ENCODE measurements around the gene LDAH. TPM values are rescaled to one million over a fixed set of nuclear protein-coding genes. Genes with fewer than 3 reads are reported as not detected.

The LDAH gene
- total and polyA plus RNA-seq, 10 of the 15 experiments (the other 5 are each of a cell fraction or from before 2014, with no cell fraction given) = 17.9 to 44.7 (median 30.0) TPM

GRCh38 chr2:20635675-20636584 lies 187.0 kb downstream of the LDAH start (continued):
- TF ChIP-seq RELB (IDR thresholded peaks at IDR 0.05; ENCODE audit: low read depth) (no peak), RBBP5 (conservative IDR thresholded peaks at IDR 0.05) (no peak), NFIC (IDR thresholded peaks at IDR 0.05; ENCODE audit: low read depth, low read length) (no peak), ASH2L (IDR thresholded peaks at IDR 0.05; ENCODE audit: borderline replicate concordance, low read depth) (no peak), NBN (IDR thresholded peaks at IDR 0.05) (no peak), FOS (IDR thresholded peaks at IDR 0.05; ENCODE audit: borderline replicate concordance, extremely low read depth, insufficient read length) (no peak), CEBPB (IDR thresholded peaks at IDR 0.05; ENCODE audit: borderline replicate concordance in 1 of 2, low read depth in 2 of 2, low read length in 2 of 2) (no peak), ZNF217 (IDR thresholded peaks at IDR 0.05) (no peak), IKZF1 (conservative IDR thresholded peaks at IDR 0.05) (0 out of 2 replicates have a peak, but pooled peaks have one; percentile 24), CTCF (IDR thresholded peaks at IDR 0.05 in 2 of 3, conservative IDR thresholded peaks at IDR 0.05 in 1 of 3; ENCODE audit: control insufficient read depth in 2 of 3, extremely low read depth in 1 of 3, insufficient read depth in 1 of 3, low read depth in 3 of 3, low read length in 3 of 3) (peak; percentile 81 to 93 (median 88)), CBX3 (IDR thresholded peaks at IDR 0.05; ENCODE audit: borderline replicate concordance, low read depth) (no peak), SMAD5 (IDR thresholded peaks at IDR 0.05; ENCODE audit: low read depth) (no peak), CHD4 (IDR thresholded peaks at IDR 0.05) (no peak), RAD21 (IDR thresholded peaks at IDR 0.05; ENCODE audit: insufficient read depth, low read depth, low read length) (peak; percentile 98), PML (IDR thresholded peaks at IDR 0.05; ENCODE audit: low read length) (no peak), RB1 (IDR thresholded peaks at IDR 0.05; ENCODE audit: borderline replicate concordance) (0 out of 2 replicates have a peak, but pooled peaks have one; percentile 57), MEF2A (IDR thresholded peaks at IDR 0.05; ENCODE audit: insufficient read depth, low read depth, low read length) (no peak)
- TF ChIP-seq, protein P1, sequence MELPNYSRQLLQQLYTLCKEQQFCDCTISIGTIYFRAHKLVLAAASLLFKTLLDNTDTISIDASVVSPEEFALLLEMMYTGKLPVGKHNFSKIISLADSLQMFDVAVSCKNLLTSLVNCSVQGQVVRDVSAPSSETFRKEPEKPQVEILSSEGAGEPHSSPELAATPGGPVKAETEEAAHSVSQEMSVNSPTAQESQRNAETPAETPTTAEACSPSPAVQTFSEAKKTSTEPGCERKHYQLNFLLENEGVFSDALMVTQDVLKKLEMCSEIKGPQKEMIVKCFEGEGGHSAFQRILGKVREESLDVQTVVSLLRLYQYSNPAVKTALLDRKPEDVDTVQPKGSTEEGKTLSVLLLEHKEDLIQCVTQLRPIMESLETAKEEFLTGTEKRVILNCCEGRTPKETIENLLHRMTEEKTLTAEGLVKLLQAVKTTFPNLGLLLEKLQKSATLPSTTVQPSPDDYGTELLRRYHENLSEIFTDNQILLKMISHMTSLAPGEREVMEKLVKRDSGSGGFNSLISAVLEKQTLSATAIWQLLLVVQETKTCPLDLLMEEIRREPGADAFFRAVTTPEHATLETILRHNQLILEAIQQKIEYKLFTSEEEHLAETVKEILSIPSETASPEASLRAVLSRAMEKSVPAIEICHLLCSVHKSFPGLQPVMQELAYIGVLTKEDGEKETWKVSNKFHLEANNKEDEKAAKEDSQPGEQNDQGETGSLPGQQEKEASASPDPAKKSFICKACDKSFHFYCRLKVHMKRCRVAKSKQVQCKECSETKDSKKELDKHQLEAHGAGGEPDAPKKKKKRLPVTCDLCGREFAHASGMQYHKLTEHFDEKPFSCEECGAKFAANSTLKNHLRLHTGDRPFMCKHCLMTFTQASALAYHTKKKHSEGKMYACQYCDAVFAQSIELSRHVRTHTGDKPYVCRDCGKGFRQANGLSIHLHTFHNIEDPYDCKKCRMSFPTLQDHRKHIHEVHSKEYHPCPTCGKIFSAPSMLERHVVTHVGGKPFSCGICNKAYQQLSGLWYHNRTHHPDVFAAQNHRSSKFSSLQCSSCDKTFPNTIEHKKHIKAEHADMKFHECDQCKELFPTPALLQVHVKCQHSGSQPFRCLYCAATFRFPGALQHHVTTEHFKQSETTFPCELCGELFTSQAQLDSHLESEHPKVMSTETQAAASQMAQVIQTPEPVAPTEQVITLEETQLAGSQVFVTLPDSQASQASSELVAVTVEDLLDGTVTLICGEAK (IDR thresholded peaks at IDR 0.05; ENCODE audit: borderline replicate concordance) = no peak
- TF ChIP-seq, protein P2, sequence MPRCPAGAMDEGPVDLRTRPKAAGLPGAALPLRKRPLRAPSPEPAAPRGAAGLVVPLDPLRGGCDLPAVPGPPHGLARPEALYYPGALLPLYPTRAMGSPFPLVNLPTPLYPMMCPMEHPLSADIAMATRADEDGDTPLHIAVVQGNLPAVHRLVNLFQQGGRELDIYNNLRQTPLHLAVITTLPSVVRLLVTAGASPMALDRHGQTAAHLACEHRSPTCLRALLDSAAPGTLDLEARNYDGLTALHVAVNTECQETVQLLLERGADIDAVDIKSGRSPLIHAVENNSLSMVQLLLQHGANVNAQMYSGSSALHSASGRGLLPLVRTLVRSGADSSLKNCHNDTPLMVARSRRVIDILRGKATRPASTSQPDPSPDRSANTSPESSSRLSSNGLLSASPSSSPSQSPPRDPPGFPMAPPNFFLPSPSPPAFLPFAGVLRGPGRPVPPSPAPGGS (IDR thresholded peaks at IDR 0.05; ENCODE audit: borderline replicate concordance, insufficient read depth, low read depth, low read length, poor library complexity, severe bottlenecking) = no peak

All from GM12878 (cell line).